HepG2 (cell line): ENCODE measurements around the gene HOXD3. TPM values are rescaled to one million over a fixed set of nuclear protein-coding genes. Genes with fewer than 3 reads are reported as not detected.

Source experiments
- ATAC-seq: fragments of 200-7000 bp; cut with Tn5 transposase; 3 replicates; pipeline ENCODE4 v1.9.1; 2020; ENCODE audit warnings: mild to moderate bottlenecking, moderate library complexity
- BruUV-seq: library from RNA; stranded (reverse); fragments of 400-500 nt; replicated peaks from 2 replicates; lab custom pipeline; 2021; lab: Mats Ljungman, UMichigan
- CTCF ChIA-PET: fragments of 300-600 bp; formaldehyde crosslinking; extraction: SDS; loops from one replicate; lab custom pipeline; 2021; ENCODE audit warnings: low total read pairs, inconsistent platforms, low intra/inter-chr PET ratio; lab: Yijun Ruan, JAX
- POLR2A ChIA-PET: fragments of 350-600 bp; sonication (Branson Sonifier 250); formaldehyde crosslinking; loops from one replicate; lab custom pipeline; 2020; ENCODE audit warnings: antibody characterized with exemption, inconsistent platforms; lab: Yijun Ruan, JAX
- DNase-seq: peaks from one replicate; pipeline ENCODE4 v3.0.0-alpha.2; 2015; ENCODE audit warnings: low spot score
- FAIRE-seq: peaks from 3 replicates; lab custom pipeline; 2011; peaks lifted over from hg19 to GRCh38; lab: Jason Lieb, UNC
- H2AFZ ChIP-seq: one replicate; pipeline ENCODE4 v1.6.1; 2011; ENCODE audit warnings: low read length, inconsistent platforms
- H3K27ac ChIP-seq: fragments of 300-600 bp; 3 replicates; pipeline ENCODE4 v1.8.0; 2011; ENCODE audit warnings: mixed run types, mild to moderate bottlenecking, mixed read lengths, low read length, inconsistent platforms; ENCODE audit not compliant: insufficient read depth; ENCODE audit errors: extremely low read length
- H3K27me3 ChIP-seq, 2 experiments: fragments of 200-600 bp in 1 of 2; 2 replicates in 1 of 2; 3 replicates in 1 of 2; pipeline versions ENCODE4 v1.6.0 to v1.8.0; 2011; ENCODE audit warnings: low read length in 2 of 2, mild to moderate bottlenecking in 2 of 2, moderate library complexity in 2 of 2, inconsistent platforms in 1 of 2; ENCODE audit not compliant: insufficient read depth in 2 of 2, control insufficient read depth in 1 of 2
- H3K36me3 ChIP-seq, 2 experiments: fragments of 200-600 bp in 1 of 2; replicated peaks in 1 of 2; 2 replicates in 1 of 2; 3 replicates in 1 of 2; pipeline versions ENCODE4 v1.5.1 to v1.8.0; 2011; ENCODE audit warnings: low read length in 2 of 2, inconsistent platforms in 1 of 2; ENCODE audit not compliant: insufficient read depth in 2 of 2, control insufficient read depth in 1 of 2
- H3K4me1 ChIP-seq: 2 replicates; pipeline ENCODE4 v1.5.1; 2012; ENCODE audit warnings: low read length, inconsistent platforms; ENCODE audit not compliant: insufficient read depth
- H3K4me2 ChIP-seq: 2 replicates; pipeline ENCODE4 v1.6.0; 2011; ENCODE audit warnings: low read depth, low read length, inconsistent platforms
- H3K4me3 ChIP-seq, 3 experiments: fragments of 200-600 bp in 1 of 3; sonication (generic), shearing (Covaris generic) in 1 of 3; replicated peaks in 1 of 3; 2 replicates each; pipeline ENCODE4 v1.5.1; 2011 to 2016; ENCODE audit warnings: low read length in 3 of 3, inconsistent platforms in 2 of 3, low read depth in 2 of 3, mild to moderate bottlenecking in 2 of 3, control low read depth in 1 of 3, mixed read lengths in 1 of 3; ENCODE audit not compliant: insufficient read depth in 1 of 3
- H3K79me2 ChIP-seq: one replicate; pipeline ENCODE4 v1.6.1; 2011; ENCODE audit warnings: low read length, inconsistent platforms; ENCODE audit not compliant: insufficient read depth
- H3K9ac ChIP-seq: 2 replicates; pipeline ENCODE4 v1.6.0; 2011; ENCODE audit warnings: mild to moderate bottlenecking, low read depth, low read length, inconsistent platforms; ENCODE audit not compliant: insufficient read depth
- H3K9me3 ChIP-seq: 2 replicates; pipeline ENCODE4 v1.5.1; 2012; ENCODE audit warnings: mild to moderate bottlenecking, low read length
- H4K20me1 ChIP-seq: 2 replicates; pipeline ENCODE4 v1.6.0; 2011; ENCODE audit warnings: inconsistent platforms, mild to moderate bottlenecking, low read length, moderate library complexity; ENCODE audit not compliant: insufficient read depth
- EZH2 ChIP-seq: conservative IDR thresholded peaks from 2 replicates; pipeline ENCODE4 v1.6.1; 2012; ENCODE audit warnings: mild to moderate bottlenecking, low read depth, low read length, moderate library complexity
- ZFP62 ChIP-seq: sonication (generic); formaldehyde crosslinking; IDR thresholded peaks from 2 replicates; pipeline ENCODE4 v1.4.0; 2020; ENCODE audit warnings: missing genetic modification reagents
- ZMYM4 ChIP-seq: sonication (generic); formaldehyde crosslinking; IDR thresholded peaks from 2 replicates; pipeline ENCODE4 v1.8.1; 2023; ENCODE audit warnings: mild to moderate bottlenecking, missing genetic modification reagents
- WGBS: methylation state at CpG from one replicate; pipeline ENCODE4 v1.1.6; 2017; ENCODE audit warnings: low lambda C conversion rate; 5-methylcytosine and 5-hydroxymethylcytosine counted together
- in situ Hi-C: cut with HindIII; loops from 2 replicates; pipeline ENCODE4 v1.10.0; 2017; ENCODE audit warnings: low pct_unique_long_range_greater_than_20kb; ENCODE audit not compliant: extremely low pct_ligation_motif_present
- intact Hi-C: fragments of 100-400 bp; cut with micrococcal nuclease; formaldehyde crosslinking; loops from one replicate; pipeline ENCODE4 v1.10.0; 2022; ENCODE audit not compliant: unreplicated experiment
- polyA plus RNA-seq, 8 experiments: library from polyadenylated mRNA; depleted of rRNA in 3 of 8; stranded (reverse) in 7 of 8; unstranded in 1 of 8; fragments of >200 nt; fragmentation: Illumina TruSeq in 4 of 8; extraction: Trizol in 4 of 8; gene quantifications; 2 replicates each; pipeline versions ENCODE4 v1.2.1 to v1.2.3, GENCODE V29; 2011 to 2016; ENCODE audit warnings: low read depth in 4 of 8, missing spikeins in 1 of 8, mixed read lengths in 1 of 8; ENCODE audit not compliant: insufficient read depth in 1 of 8
- total RNA-seq, 5 experiments: library from RNA; depleted of rRNA; stranded (reverse); fragments of >200 nt; fragmentation: Illumina TruSeq; extraction: Trizol; gene quantifications; 2 replicates each; pipeline ENCODE4 v1.2.3, GENCODE V29; 2016; ENCODE audit warnings: low read depth in 1 of 5
- TF ChIP-seq, protein P1 (sequence below): sonication (generic); formaldehyde crosslinking; IDR thresholded peaks from 2 replicates; pipeline ENCODE4 v1.4.0; 2020; ENCODE audit warnings: missing genetic modification reagents

Gene HOXD3
- total and polyA plus RNA-seq, 2 of the 13 experiments (the other 11 are each of a cell fraction or from before 2014, with no cell fraction given) = 0.05 to 0.09 TPM

- Histone ChIP-seq H3K9ac (no peak overlapping the region), H3K9me3 (no peaks in the 10 kb centered on the region), H3K79me2 (no peaks in the 10 kb centered on the region), H2AFZ (no peak overlapping the region), H3K4me2 (peak overlapping the region; percentile 38; the same call in 1 of the 2 replicates), H3K4me1 (peaks cover 7% of the 10 kb centered on the region), H3K27me3 (peaks cover 30 to 88% of the 10 kb centered on the region in 2 experiments), H3K27ac (no peak overlapping the region), H3K36me3 (no peaks in the 10 kb centered on the region), H3K4me3 (no peak overlapping the region; a peak in 1 of 6 replicates)
- ATAC-seq (no peak), FAIRE-seq (no peak), DNase-seq (no peak)
- intact Hi-C loops = no loop called here
- CTCF ChIA-PET = no interaction called here
- BruUV-seq = no TSS peak
- POLR2A ChIA-PET = no interaction called here
- 50% methylated on average over 26 of the region's 26 CpGs for WGBS
- TF ChIP-seq ZFP62 (CRISPR knock-in tag) = no peak
- peak; percentile 90 for TF ChIP-seq EZH2
- TF ChIP-seq, all 625 proteins: peak for 1
- in situ Hi-C loops = loop anchor here (10.0 kb wide), 1 partner anchor 1075 kb away; no protein-coding TSS in a partner anchor
- no peaks in the 10 kb centered on the region for H4K20me1 ChIP-seq
These were observed 47.8 kb upstream of the HOXD3 start for GRCh38 chr2:176109192-176109901.

GRCh38 chr2:176109946-176110345 is 47.2 kb upstream of the HOXD3 start:
- H3K27ac ChIP-seq = no peak overlapping the region
- no peak overlapping the region for H3K4me3 ChIP-seq
- ATAC-seq (no peak), FAIRE-seq (no peak), DNase-seq (no peak)
- no peak overlapping the region for H2AFZ ChIP-seq
- H3K9ac ChIP-seq = no peak overlapping the region
- no peaks in the 10 kb centered on the region for H4K20me1 ChIP-seq
- TF ChIP-seq, protein P1, sequence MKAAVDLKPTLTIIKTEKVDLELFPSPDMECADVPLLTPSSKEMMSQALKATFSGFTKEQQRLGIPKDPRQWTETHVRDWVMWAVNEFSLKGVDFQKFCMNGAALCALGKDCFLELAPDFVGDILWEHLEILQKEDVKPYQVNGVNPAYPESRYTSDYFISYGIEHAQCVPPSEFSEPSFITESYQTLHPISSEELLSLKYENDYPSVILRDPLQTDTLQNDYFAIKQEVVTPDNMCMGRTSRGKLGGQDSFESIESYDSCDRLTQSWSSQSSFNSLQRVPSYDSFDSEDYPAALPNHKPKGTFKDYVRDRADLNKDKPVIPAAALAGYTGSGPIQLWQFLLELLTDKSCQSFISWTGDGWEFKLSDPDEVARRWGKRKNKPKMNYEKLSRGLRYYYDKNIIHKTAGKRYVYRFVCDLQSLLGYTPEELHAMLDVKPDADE (CRISPR knock-in tag) = no peak
- TF ChIP-seq ZMYM4 (CRISPR knock-in tag) = no peak
- no peak overlapping the region for H3K4me2 ChIP-seq
- peaks cover 26 to 88% of the 10 kb centered on the region in 2 experiments for H3K27me3 ChIP-seq
- H3K9me3 ChIP-seq = no peaks in the 10 kb centered on the region
- intact Hi-C loops (loop anchor here (5.0 kb wide), 2 partner anchors 527 to 1037 kb away; no protein-coding TSS in a partner anchor), in situ Hi-C loops (loop anchor here (10.0 kb wide), 1 partner anchor 1075 kb away; no protein-coding TSS in a partner anchor)
- peaks cover 13% of the 10 kb centered on the region for H3K4me1 ChIP-seq
- no peaks in the 10 kb centered on the region for H3K36me3 ChIP-seq
- 36% methylated on average over 4 of the region's 4 CpGs for WGBS
- POLR2A ChIA-PET = no interaction called here
- H3K79me2 ChIP-seq = no peaks in the 10 kb centered on the region
- CTCF ChIA-PET = no interaction called here
- no TSS peak for BruUV-seq
